WTC11 (cell line): ENCODE results near the gene SHCBP1. TPM values are rescaled to one million over a fixed set of nuclear protein-coding genes. Genes with fewer than 3 reads are reported as not detected.

Source experiments
- ESRRA ChIP-seq: sonication (generic); formaldehyde crosslinking; IDR thresholded peaks from 2 replicates; pipeline ENCODE4 v1.8.1; 2022; ENCODE audit warnings: mild to moderate bottlenecking, missing genetic modification reagents, borderline replicate concordance
- ETV6 ChIP-seq: sonication (generic); formaldehyde crosslinking; IDR thresholded peaks from 2 replicates; pipeline ENCODE4 v1.8.1; 2022; ENCODE audit warnings: mild to moderate bottlenecking, missing genetic modification reagents
- GTF2I ChIP-seq: fragments of 250-450 bp; sonication (Bioruptor Pico); conservative IDR thresholded peaks from 2 replicates; pipeline ENCODE4 v1.4.0; 2021; ENCODE audit warnings: mild to moderate bottlenecking
- IRF1 ChIP-seq: sonication (generic); formaldehyde crosslinking; IDR thresholded peaks from 2 replicates; pipeline ENCODE4 v1.8.0; 2023; ENCODE audit warnings: missing genetic modification reagents
- IRF2 ChIP-seq: sonication (generic); formaldehyde crosslinking; IDR thresholded peaks from 2 replicates; pipeline ENCODE4 v1.8.0; 2022; ENCODE audit warnings: low read depth, missing genetic modification reagents, borderline replicate concordance
- KAT7 ChIP-seq: sonication (generic); formaldehyde crosslinking; IDR thresholded peaks from 2 replicates; pipeline ENCODE4 v1.8.1; 2023; ENCODE audit warnings: missing genetic modification reagents, mild to moderate bottlenecking, borderline replicate concordance
- MYBL2 ChIP-seq: sonication (generic); formaldehyde crosslinking; IDR thresholded peaks from 2 replicates; pipeline ENCODE4 v1.8.1; 2023; ENCODE audit warnings: mild to moderate bottlenecking, moderate library complexity, missing genetic modification reagents
- NFYB ChIP-seq: sonication (generic); formaldehyde crosslinking; conservative IDR thresholded peaks from 2 replicates; pipeline ENCODE4 v1.8.0; 2022; ENCODE audit warnings: low read depth, missing genetic modification reagents
- NR1H2 ChIP-seq: sonication (generic); formaldehyde crosslinking; IDR thresholded peaks from 2 replicates; pipeline ENCODE4 v1.9.0; 2021; ENCODE audit warnings: mild to moderate bottlenecking, moderate library complexity, missing genetic modification reagents
- OVOL2 ChIP-seq: fragments of 250-450 bp; sonication (Bioruptor Pico); IDR thresholded peaks from 2 replicates; pipeline ENCODE4 v1.9.0; 2021; ENCODE audit warnings: mild to moderate bottlenecking, borderline replicate concordance
- PREB ChIP-seq: sonication (generic); formaldehyde crosslinking; IDR thresholded peaks from 2 replicates; pipeline ENCODE4 v1.8.1; 2022; ENCODE audit warnings: mild to moderate bottlenecking, missing genetic modification reagents, moderate library complexity, borderline replicate concordance
- RELA ChIP-seq: sonication (generic); formaldehyde crosslinking; IDR thresholded peaks from 2 replicates; pipeline ENCODE4 v1.8.1; 2022; ENCODE audit warnings: missing genetic modification reagents, mild to moderate bottlenecking, borderline replicate concordance
- SP1 ChIP-seq: sonication (generic); formaldehyde crosslinking; conservative IDR thresholded peaks from 2 replicates; pipeline ENCODE4 v1.8.1; 2022; ENCODE audit warnings: missing genetic modification reagents
- TCF7 ChIP-seq: sonication (generic); formaldehyde crosslinking; IDR thresholded peaks from 2 replicates; pipeline ENCODE4 v1.8.0; 2022; ENCODE audit warnings: mild to moderate bottlenecking, low read depth, missing genetic modification reagents, moderate library complexity
- TEAD4 ChIP-seq: sonication (generic); formaldehyde crosslinking; IDR thresholded peaks from 2 replicates; pipeline ENCODE4 v1.8.0; 2022; ENCODE audit warnings: mild to moderate bottlenecking, missing genetic modification reagents
- ZNF121 ChIP-seq: sonication (generic); formaldehyde crosslinking; IDR thresholded peaks from 2 replicates; pipeline ENCODE4 v1.8.0; 2023; ENCODE audit warnings: missing genetic modification reagents
- ZNF232 ChIP-seq: sonication (generic); formaldehyde crosslinking; IDR thresholded peaks from 2 replicates; pipeline ENCODE4 v1.8.0; 2022; ENCODE audit warnings: mild to moderate bottlenecking, missing genetic modification reagents
- ZNF425 ChIP-seq: fragments of 250-450 bp; sonication (Bioruptor Pico); conservative IDR thresholded peaks from 2 replicates; pipeline ENCODE4 v1.9.0; 2021; ENCODE audit warnings: mild to moderate bottlenecking
- ZNF671 ChIP-seq: fragments of 250-450 bp; sonication (Bioruptor Pico); IDR thresholded peaks from 2 replicates; pipeline ENCODE4 v1.8.0; 2021; ENCODE audit warnings: mild to moderate bottlenecking
- total RNA-seq: library from RNA; stranded (reverse); gene quantifications from 3 replicates; pipeline ENCODE4 v1.2.3, GENCODE V29; 2021
- TF ChIP-seq, protein P1 (sequence below): sonication (generic); formaldehyde crosslinking; IDR thresholded peaks from 2 replicates; pipeline ENCODE4 v1.8.0; 2023; ENCODE audit warnings: missing genetic modification reagents, mild to moderate bottlenecking, borderline replicate concordance
- TF ChIP-seq, protein P2 (sequence below): sonication (generic); formaldehyde crosslinking; conservative IDR thresholded peaks from 2 replicates; pipeline ENCODE4 v1.8.1; 2022; ENCODE audit warnings: mild to moderate bottlenecking, missing genetic modification reagents
- TF ChIP-seq, protein P3 (sequence below): sonication (generic); formaldehyde crosslinking; IDR thresholded peaks from 2 replicates; pipeline ENCODE4 v1.8.1; 2023; ENCODE audit warnings: mild to moderate bottlenecking, missing genetic modification reagents
- TF ChIP-seq, protein P4 (sequence below): fragments of 250-450 bp; sonication (Bioruptor Pico); IDR thresholded peaks from 2 replicates; pipeline ENCODE4 v1.9.0; 2021; ENCODE audit warnings: mild to moderate bottlenecking
- TF ChIP-seq, protein P5 (sequence below): sonication (generic); formaldehyde crosslinking; IDR thresholded peaks from 2 replicates; pipeline ENCODE4 v1.8.0; 2022; ENCODE audit warnings: mild to moderate bottlenecking, missing genetic modification reagents
- TF ChIP-seq, protein P6 (sequence below): sonication (generic); formaldehyde crosslinking; IDR thresholded peaks from 2 replicates; pipeline ENCODE4 v1.8.1; 2023; ENCODE audit warnings: mild to moderate bottlenecking, missing genetic modification reagents, moderate library complexity

SHCBP1 gene
- total RNA-seq, 1 experiment from 2014 or later: 20.2 TPM

DNA sequence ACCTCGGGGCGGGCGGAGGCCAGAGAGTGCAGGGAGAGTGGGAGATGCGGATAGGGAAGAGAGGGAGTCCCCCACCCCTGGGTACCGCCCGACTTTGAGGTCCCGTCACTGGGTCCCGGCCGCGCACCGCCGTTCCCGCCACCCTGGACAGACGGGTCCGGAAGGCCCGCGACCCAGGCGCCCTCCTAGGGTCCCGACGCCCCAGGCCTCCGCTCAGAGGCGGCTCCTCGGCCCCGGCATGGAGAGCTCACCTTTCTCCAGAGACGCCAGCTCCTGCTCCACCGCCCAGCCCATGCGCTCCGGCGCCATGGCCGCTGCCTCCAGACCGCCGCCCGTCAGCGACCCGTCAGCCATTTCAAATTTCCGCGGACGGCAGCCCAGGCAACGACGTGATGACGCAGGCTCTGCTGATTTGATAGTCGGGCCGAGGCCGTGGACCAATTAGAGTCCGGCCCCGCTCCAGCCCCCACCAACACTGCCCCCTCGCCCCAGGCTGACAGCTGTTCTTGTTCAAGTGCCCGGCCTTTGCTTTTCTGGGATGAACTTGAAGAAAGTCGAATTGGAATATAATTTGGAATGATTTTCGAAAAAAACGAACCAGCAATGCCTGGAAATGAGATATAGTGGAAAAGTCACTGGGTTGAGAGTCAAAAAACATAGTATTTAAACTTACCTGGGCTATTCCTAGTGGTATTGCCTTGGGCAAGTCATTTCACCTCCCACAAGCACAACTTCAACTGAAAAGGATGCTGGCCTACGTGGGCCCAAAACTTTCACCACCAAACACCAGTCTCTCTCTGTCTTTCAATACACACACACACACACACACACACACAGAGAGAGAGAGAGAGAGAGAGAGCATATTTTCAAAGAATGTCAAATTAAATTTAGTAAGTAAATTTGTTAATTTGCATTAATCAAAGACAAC, at the start of gene SHCBP1 (continued):
- TF ChIP-seq, protein P1, sequence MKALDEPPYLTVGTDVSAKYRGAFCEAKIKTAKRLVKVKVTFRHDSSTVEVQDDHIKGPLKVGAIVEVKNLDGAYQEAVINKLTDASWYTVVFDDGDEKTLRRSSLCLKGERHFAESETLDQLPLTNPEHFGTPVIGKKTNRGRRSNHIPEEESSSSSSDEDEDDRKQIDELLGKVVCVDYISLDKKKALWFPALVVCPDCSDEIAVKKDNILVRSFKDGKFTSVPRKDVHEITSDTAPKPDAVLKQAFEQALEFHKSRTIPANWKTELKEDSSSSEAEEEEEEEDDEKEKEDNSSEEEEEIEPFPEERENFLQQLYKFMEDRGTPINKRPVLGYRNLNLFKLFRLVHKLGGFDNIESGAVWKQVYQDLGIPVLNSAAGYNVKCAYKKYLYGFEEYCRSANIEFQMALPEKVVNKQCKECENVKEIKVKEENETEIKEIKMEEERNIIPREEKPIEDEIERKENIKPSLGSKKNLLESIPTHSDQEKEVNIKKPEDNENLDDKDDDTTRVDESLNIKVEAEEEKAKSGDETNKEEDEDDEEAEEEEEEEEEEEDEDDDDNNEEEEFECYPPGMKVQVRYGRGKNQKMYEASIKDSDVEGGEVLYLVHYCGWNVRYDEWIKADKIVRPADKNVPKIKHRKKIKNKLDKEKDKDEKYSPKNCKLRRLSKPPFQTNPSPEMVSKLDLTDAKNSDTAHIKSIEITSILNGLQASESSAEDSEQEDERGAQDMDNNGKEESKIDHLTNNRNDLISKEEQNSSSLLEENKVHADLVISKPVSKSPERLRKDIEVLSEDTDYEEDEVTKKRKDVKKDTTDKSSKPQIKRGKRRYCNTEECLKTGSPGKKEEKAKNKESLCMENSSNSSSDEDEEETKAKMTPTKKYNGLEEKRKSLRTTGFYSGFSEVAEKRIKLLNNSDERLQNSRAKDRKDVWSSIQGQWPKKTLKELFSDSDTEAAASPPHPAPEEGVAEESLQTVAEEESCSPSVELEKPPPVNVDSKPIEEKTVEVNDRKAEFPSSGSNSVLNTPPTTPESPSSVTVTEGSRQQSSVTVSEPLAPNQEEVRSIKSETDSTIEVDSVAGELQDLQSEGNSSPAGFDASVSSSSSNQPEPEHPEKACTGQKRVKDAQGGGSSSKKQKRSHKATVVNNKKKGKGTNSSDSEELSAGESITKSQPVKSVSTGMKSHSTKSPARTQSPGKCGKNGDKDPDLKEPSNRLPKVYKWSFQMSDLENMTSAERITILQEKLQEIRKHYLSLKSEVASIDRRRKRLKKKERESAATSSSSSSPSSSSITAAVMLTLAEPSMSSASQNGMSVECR (CRISPR knock-in tag): no peak; the same call in 1 of the 2 replicates
- TF ChIP-seq, protein P2, sequence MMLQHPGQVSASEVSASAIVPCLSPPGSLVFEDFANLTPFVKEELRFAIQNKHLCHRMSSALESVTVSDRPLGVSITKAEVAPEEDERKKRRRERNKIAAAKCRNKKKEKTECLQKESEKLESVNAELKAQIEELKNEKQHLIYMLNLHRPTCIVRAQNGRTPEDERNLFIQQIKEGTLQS (CRISPR knock-in tag): no peak
- no peak for TF ChIP-seq ETV6 (CRISPR knock-in tag)
- no peak for TF ChIP-seq TEAD4 (CRISPR knock-in tag)
- TF ChIP-seq, protein P3, sequence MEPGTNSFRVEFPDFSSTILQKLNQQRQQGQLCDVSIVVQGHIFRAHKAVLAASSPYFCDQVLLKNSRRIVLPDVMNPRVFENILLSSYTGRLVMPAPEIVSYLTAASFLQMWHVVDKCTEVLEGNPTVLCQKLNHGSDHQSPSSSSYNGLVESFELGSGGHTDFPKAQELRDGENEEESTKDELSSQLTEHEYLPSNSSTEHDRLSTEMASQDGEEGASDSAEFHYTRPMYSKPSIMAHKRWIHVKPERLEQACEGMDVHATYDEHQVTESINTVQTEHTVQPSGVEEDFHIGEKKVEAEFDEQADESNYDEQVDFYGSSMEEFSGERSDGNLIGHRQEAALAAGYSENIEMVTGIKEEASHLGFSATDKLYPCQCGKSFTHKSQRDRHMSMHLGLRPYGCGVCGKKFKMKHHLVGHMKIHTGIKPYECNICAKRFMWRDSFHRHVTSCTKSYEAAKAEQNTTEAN (CRISPR knock-in tag): no peak
- TF ChIP-seq ZNF671: no peak
- TF ChIP-seq IRF1 (CRISPR knock-in tag): no peak
- TF ChIP-seq, protein P4, sequence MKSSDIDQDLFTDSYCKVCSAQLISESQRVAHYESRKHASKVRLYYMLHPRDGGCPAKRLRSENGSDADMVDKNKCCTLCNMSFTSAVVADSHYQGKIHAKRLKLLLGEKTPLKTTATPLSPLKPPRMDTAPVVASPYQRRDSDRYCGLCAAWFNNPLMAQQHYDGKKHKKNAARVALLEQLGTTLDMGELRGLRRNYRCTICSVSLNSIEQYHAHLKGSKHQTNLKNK (CRISPR knock-in tag): no peak
- TF ChIP-seq ZNF232 (CRISPR knock-in tag): no peak
- TF ChIP-seq, protein P5, sequence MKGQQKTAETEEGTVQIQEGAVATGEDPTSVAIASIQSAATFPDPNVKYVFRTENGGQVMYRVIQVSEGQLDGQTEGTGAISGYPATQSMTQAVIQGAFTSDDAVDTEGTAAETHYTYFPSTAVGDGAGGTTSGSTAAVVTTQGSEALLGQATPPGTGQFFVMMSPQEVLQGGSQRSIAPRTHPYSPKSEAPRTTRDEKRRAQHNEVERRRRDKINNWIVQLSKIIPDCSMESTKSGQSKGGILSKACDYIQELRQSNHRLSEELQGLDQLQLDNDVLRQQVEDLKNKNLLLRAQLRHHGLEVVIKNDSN (CRISPR knock-in tag): no peak
- TF ChIP-seq KAT7 (CRISPR knock-in tag): 0 out of 2 replicates have a peak, but pooled peaks have one; percentile 46
- TF ChIP-seq ZNF425 (CRISPR knock-in tag): no peak
- peak; percentile 96; the same call in 1 of the 2 replicates for TF ChIP-seq MYBL2 (CRISPR knock-in tag)
- no peak; the same call in 1 of the 2 replicates for TF ChIP-seq SP1
- no peak for TF ChIP-seq GTF2I (CRISPR knock-in tag)
- TF ChIP-seq RELA: no peak
- TF ChIP-seq, protein P6, sequence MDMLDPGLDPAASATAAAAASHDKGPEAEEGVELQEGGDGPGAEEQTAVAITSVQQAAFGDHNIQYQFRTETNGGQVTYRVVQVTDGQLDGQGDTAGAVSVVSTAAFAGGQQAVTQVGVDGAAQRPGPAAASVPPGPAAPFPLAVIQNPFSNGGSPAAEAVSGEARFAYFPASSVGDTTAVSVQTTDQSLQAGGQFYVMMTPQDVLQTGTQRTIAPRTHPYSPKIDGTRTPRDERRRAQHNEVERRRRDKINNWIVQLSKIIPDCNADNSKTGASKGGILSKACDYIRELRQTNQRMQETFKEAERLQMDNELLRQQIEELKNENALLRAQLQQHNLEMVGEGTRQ (CRISPR knock-in tag): no peak
- TF ChIP-seq NR1H2 (CRISPR knock-in tag): no peak
- TF ChIP-seq ZNF121 (CRISPR knock-in tag): no peak
- peak; percentile 75 for TF ChIP-seq NFYB (CRISPR knock-in tag)
- TF ChIP-seq IRF2 (CRISPR knock-in tag): no peak
- no peak for TF ChIP-seq OVOL2 (CRISPR knock-in tag)
- TF ChIP-seq TCF7 (CRISPR knock-in tag): no peak
- no peak for TF ChIP-seq ESRRA
- TF ChIP-seq PREB (CRISPR knock-in tag): no peak; the same call in 1 of the 2 replicates
